Thymus (tissue), 14 donors: ENCODE results near the gene ITGA6. TPM values are rescaled to one million over a fixed set of nuclear protein-coding genes. Genes with fewer than 3 reads are reported as not detected.
A peak's percentile ranks its signal among the peaks of the same experiment; 100 is the strongest.

Experiments used
- DNase-seq, 9 donors: peaks; one replicate each; pipeline ENCODE4 v3.0.0-alpha.2; 2013; ENCODE audit warnings: low spot score in 9 of 9, low read depth in 6 of 9, missing footprints in 1 of 9
- H3K27ac ChIP-seq, 2 donors: one replicate each; pipeline ENCODE4 v1.5.1; 2013; ENCODE audit warnings: control low read depth in 1 of 2, low read depth in 1 of 2, low read length in 1 of 2, mild to moderate bottlenecking in 1 of 2, moderate library complexity in 1 of 2
- H3K27me3 ChIP-seq, 2 donors: one replicate each; pipeline ENCODE4 v1.5.1; 2013; ENCODE audit warnings: low read length in 1 of 2; ENCODE audit not compliant: control insufficient read depth in 2 of 2, insufficient read depth in 1 of 2
- H3K36me3 ChIP-seq, 2 donors: one replicate each; pipeline ENCODE4 v1.5.1; 2013; ENCODE audit warnings: low read length in 1 of 2, mild to moderate bottlenecking in 1 of 2, moderate library complexity in 1 of 2; ENCODE audit not compliant: control insufficient read depth in 2 of 2, insufficient read depth in 2 of 2
- H3K4me1 ChIP-seq, 2 donors: one replicate each; pipeline ENCODE4 v1.5.1; 2013; ENCODE audit warnings: low read length in 2 of 2; ENCODE audit not compliant: control insufficient read depth in 2 of 2, insufficient read depth in 2 of 2
- H3K4me3 ChIP-seq, 2 donors: one replicate each; pipeline ENCODE4 v1.5.1; 2013; ENCODE audit warnings: low read length in 2 of 2, control low read depth in 1 of 2, mild to moderate bottlenecking in 1 of 2
- H3K9me3 ChIP-seq, 2 donors: one replicate each; pipeline ENCODE4 v1.5.1; 2013; ENCODE audit warnings: low read length in 1 of 2, mild to moderate bottlenecking in 1 of 2; ENCODE audit not compliant: control insufficient read depth in 2 of 2, insufficient read depth in 1 of 2
- WGBS: extraction: QIAGEN DNeasy Blood & Tissue Kit; methylation state at CpG from one replicate; pipeline ENCODE4 v1.1.7; 2013; 5-methylcytosine and 5-hydroxymethylcytosine counted together
- long read RNA-seq, 10 donors: transcript quantifications; one replicate each; lab custom pipeline, GENCODE V29; 2026
- polyA plus RNA-seq: library from polyadenylated mRNA; stranded (reverse); fragments of 200-250 nt; gene quantifications from one replicate; pipeline ENCODE4 v1.2.3, GENCODE V29; 2013
- total RNA-seq: library from RNA; stranded (reverse); fragments of 120-200 nt; gene quantifications from one replicate; pipeline ENCODE4 v1.2.4, GENCODE V29; 2013
- donor health status: healthy.

The ITGA6 gene
- 38.2 TPM for total RNA-seq
- 27.3 TPM for polyA plus RNA-seq
- long read RNA-seq, donor 1: 0 reads
- long read RNA-seq, donor 2, full-length matches to known transcripts: 2 of 22 reads
- long read RNA-seq, donor 2, partial matches to known transcripts: 20 of 22 reads
- long read RNA-seq, donor 2, other reads (novel, unspliced or antisense): 0 of 22 reads
- long read RNA-seq, donor 3, full-length matches to known transcripts: 3 of 3 reads
- long read RNA-seq, donor 3, partial matches to known transcripts: 0 of 3 reads
- long read RNA-seq, donor 3, other reads (novel, unspliced or antisense): 0 of 3 reads
- long read RNA-seq, donor 4, partial matches to known transcripts: 7 of 7 reads
- long read RNA-seq, donor 4, other reads (novel, unspliced or antisense): 0 of 7 reads
- long read RNA-seq, donor 5, full-length matches to known transcripts: 2 of 2 reads
- long read RNA-seq, donor 5, partial matches to known transcripts: 0 of 2 reads
- long read RNA-seq, donor 5, other reads (novel, unspliced or antisense): 0 of 2 reads
- long read RNA-seq, donor 6, full-length matches to known transcripts: 1 of 1 reads
- long read RNA-seq, donor 6, partial matches to known transcripts: 0 of 1 reads
- long read RNA-seq, donor 6, other reads (novel, unspliced or antisense): 0 of 1 reads
- long read RNA-seq, donor 7, full-length matches to known transcripts: 1 of 1 reads
- long read RNA-seq, donor 7, partial matches to known transcripts: 0 of 1 reads
- long read RNA-seq, donor 7, other reads (novel, unspliced or antisense): 0 of 1 reads
- long read RNA-seq, donor 8: 0 reads
- long read RNA-seq, donor 9, full-length matches to known transcripts: 2 of 2 reads
- long read RNA-seq, donor 9, partial matches to known transcripts: 0 of 2 reads
- long read RNA-seq, donor 9, other reads (novel, unspliced or antisense): 0 of 2 reads
- long read RNA-seq, donor 10, full-length matches to known transcripts: 2 of 2 reads
- long read RNA-seq, donor 10, partial matches to known transcripts: 0 of 2 reads
- long read RNA-seq, donor 10, other reads (novel, unspliced or antisense): 0 of 2 reads

GRCh38 chr2:172427256-172427989 is at the start of gene ITGA6:
Gene ITGA6, plus strand, starts transcription at chr2:172427586.
- H3K9me3 ChIP-seq: peaks cover 0 to 3% of the 10 kb centered on the region in 2 donors
- under 1% methylated on average over 79 of the region's 79 CpGs for WGBS
- peak within 1 kb of the TSS; percentile 58 to 86 for H3K27ac ChIP-seq
- peak within 1 kb of the TSS; percentile 63 to 78 for H3K4me3 ChIP-seq
- peaks cover 0 to 9% of the 10 kb centered on the region in 2 donors for H3K27me3 ChIP-seq
- peaks cover 18 to 59% of the 10 kb centered on the region in 2 donors for H3K4me1 ChIP-seq
- peak in 7 of 9 donors; percentile 59 to 90 (median 77) for DNase-seq
- H3K36me3 ChIP-seq: no peaks in the 10 kb centered on the region

GRCh38 chr2:172380436-172381274 is 46.7 kb upstream of the ITGA6 start:
- Histone ChIP-seq H3K36me3 (no peaks in the 10 kb centered on the region), H3K27me3 (no peaks in the 10 kb centered on the region), H3K9me3 (peaks cover 0 to 8% of the 10 kb centered on the region in 2 donors), H3K4me3 (no peak overlapping the region), H3K4me1 (peaks cover 0 to 24% of the 10 kb centered on the region in 2 donors), H3K27ac (no peak overlapping the region)
- no peak for DNase-seq
- WGBS: 54% methylated on average over 8 of the region's 8 CpGs

- peaks cover 0 to 8% of the 10 kb centered on the region in 2 donors for H3K9me3 ChIP-seq
- 93% methylated on average over 3 of the region's 3 CpGs for WGBS
- H3K4me3 ChIP-seq: no peak overlapping the region
- no peaks in the 10 kb centered on the region for H3K27me3 ChIP-seq
- H3K36me3 ChIP-seq: no peaks in the 10 kb centered on the region
- peaks cover 0 to 24% of the 10 kb centered on the region in 2 donors for H3K4me1 ChIP-seq
- no peak for DNase-seq
- H3K27ac ChIP-seq: no peak overlapping the region
These were observed 45.9 kb upstream of the ITGA6 start for GRCh38 chr2:172381275-172382027.

GRCh38 chr2:172387361-172387760 is 40.0 kb upstream of the ITGA6 start:
- no peak for DNase-seq
- no peak overlapping the region for H3K4me3 ChIP-seq
- H3K36me3 ChIP-seq: no peaks in the 10 kb centered on the region
- WGBS: 96% methylated on average over 4 of the region's 4 CpGs
- H3K4me1 ChIP-seq: peaks cover 2 to 17% of the 10 kb centered on the region in 2 donors
- H3K27ac ChIP-seq: no peak overlapping the region
- H3K27me3 ChIP-seq: no peaks in the 10 kb centered on the region
- no peaks in the 10 kb centered on the region for H3K9me3 ChIP-seq

- no peaks in the 10 kb centered on the region for H3K27me3 ChIP-seq
- H3K36me3 ChIP-seq: no peaks in the 10 kb centered on the region
- 41% methylated on average over 4 of the region's 4 CpGs for WGBS
- no peak overlapping the region for H3K27ac ChIP-seq
- no peaks in the 10 kb centered on the region for H3K9me3 ChIP-seq
- DNase-seq: no peak
- peaks cover 2 to 15% of the 10 kb centered on the region in 2 donors for H3K4me1 ChIP-seq
- H3K4me3 ChIP-seq: no peak overlapping the region
These were observed 37.6 kb upstream of the ITGA6 start for GRCh38 chr2:172389685-172390339.

- no peak overlapping the region for H3K4me3 ChIP-seq
- no peaks in the 10 kb centered on the region for H3K9me3 ChIP-seq
- no peak for DNase-seq
- H3K27ac ChIP-seq: no peak overlapping the region
- 78% methylated on average over 1 of the region's 1 CpG for WGBS
- H3K27me3 ChIP-seq: no peaks in the 10 kb centered on the region
- no peaks in the 10 kb centered on the region for H3K36me3 ChIP-seq
- peaks cover 2 to 15% of the 10 kb centered on the region in 2 donors for H3K4me1 ChIP-seq
These were observed 33.4 kb upstream of the ITGA6 start for GRCh38 chr2:172394002-172394401.

- WGBS: 12% methylated on average over 3 of the region's 3 CpGs
- Histone ChIP-seq H3K4me1 (peaks cover 0 to 10% of the 10 kb centered on the region in 2 donors), H3K9me3 (no peaks in the 10 kb centered on the region), H3K27ac (no peak overlapping the region), H3K36me3 (no peaks in the 10 kb centered on the region), H3K27me3 (no peaks in the 10 kb centered on the region), H3K4me3 (no peak overlapping the region)
- no peak for DNase-seq
These were observed 31.9 kb upstream of the ITGA6 start for GRCh38 chr2:172395503-172395902.
